HFF-Myc (cell line): ENCODE data around the gene IMMP2L.

ENCODE experiments used
- DNase-seq: peaks from one replicate; pipeline ENCODE4 v3.0.0-alpha.2; 2011; ENCODE audit warnings: low read depth; ENCODE audit errors: extremely low read depth
- H3K4me3 ChIP-seq: replicated peaks from 2 replicates; pipeline ENCODE4 v1.5.1; 2011; ENCODE audit warnings: low read depth, mild to moderate bottlenecking, control low read depth, low read length
- TF ChIP-seq, protein P1 (sequence below): IDR thresholded peaks from 2 replicates; pipeline ENCODE4 v1.5.1; 2012; ENCODE audit warnings: mild to moderate bottlenecking, low read depth, low read length, control low read depth; ENCODE audit errors: missing control alignments

Gene IMMP2L

DNA sequence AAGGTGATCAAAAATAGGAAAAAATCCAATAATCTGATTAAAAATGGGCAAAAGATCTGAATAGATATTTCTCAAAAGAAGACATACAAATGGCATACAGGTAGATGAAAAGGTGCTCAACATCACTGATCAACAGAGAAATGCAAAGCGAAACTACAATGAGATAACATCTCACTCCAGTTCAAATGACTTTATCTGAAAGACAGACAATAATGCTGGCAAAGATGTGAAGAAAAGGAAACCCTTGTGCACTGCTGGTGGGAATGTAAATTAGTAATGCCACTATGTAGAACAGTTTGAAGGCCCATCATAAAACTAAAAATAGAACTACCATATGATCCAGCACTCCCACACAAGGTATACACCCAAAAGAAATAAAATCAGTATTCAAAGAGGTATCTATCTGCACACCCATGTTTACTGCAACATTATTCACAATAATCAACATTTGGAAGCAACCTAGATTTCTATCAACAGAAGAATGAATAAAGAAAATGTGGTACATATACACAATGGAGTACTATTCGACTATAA is 386.3 kb downstream of the IMMP2L start:
- TF ChIP-seq, protein P1, sequence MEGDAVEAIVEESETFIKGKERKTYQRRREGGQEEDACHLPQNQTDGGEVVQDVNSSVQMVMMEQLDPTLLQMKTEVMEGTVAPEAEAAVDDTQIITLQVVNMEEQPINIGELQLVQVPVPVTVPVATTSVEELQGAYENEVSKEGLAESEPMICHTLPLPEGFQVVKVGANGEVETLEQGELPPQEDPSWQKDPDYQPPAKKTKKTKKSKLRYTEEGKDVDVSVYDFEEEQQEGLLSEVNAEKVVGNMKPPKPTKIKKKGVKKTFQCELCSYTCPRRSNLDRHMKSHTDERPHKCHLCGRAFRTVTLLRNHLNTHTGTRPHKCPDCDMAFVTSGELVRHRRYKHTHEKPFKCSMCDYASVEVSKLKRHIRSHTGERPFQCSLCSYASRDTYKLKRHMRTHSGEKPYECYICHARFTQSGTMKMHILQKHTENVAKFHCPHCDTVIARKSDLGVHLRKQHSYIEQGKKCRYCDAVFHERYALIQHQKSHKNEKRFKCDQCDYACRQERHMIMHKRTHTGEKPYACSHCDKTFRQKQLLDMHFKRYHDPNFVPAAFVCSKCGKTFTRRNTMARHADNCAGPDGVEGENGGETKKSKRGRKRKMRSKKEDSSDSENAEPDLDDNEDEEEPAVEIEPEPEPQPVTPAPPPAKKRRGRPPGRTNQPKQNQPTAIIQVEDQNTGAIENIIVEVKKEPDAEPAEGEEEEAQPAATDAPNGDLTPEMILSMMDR, result no peak
- H3K4me3 ChIP-seq, result no peak overlapping the region
- DNase-seq, result no peak

DNA sequence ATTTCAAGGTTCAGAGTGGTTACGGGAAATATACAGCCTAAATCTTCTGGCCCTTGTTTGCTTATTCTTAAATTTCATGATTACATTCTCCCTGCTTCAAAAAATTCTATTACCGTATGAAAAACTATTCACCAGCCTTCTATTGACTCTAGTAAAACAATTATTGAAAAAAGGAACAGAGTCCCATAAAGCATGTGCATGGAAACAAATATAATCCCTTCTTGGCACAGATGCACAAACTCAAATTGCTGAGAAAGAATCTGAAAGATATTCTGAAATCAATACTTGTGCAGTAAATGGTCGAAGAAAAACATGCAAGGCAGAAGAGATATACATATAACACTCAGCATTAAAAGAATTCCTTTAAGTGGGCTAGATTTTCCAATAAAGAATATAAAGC is 387.8 kb downstream of the IMMP2L start:
- H3K4me3 ChIP-seq, result no peak overlapping the region
- TF ChIP-seq, protein P1, result no peak
- no peak for DNase-seq

DNA sequence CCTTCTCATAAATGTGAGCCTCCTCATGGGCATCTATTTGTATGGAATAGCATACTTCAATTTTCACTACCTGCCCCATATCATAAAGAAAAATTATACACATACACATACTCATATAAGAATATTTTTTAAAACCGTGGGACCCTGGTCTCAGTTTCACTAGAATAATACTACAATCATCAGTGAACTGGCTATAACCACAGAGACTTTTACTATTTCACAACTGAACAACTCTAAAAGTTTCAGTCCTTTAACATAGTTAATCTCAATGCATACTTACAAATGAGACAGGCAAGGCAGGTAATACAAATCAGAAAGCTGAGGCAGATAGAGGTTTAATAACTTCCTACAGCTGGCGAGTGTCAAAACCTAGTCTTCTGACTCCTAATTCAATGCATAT is 388.3 kb downstream of the IMMP2L start:
- TF ChIP-seq, protein P1, result no peak
- no peak overlapping the region for H3K4me3 ChIP-seq
- no peak for DNase-seq

DNA sequence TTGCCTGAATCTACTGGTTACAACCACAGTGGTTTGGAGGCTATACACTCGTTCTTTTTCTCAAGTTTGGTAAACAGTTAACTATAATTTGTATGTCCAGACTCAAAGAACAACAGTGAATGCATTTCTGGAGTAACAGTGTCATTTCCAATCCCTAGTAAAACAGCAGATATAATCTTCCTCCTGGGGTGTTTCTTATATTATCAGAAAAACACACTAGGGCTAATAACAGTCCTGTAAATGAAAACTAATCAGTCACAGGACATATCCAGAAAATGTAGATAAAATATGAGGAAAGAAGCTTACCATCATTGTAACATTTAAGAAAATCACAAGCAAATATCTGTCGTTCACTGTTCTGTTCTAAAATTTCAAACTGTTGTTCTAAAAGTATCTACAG is 388.8 kb downstream of the IMMP2L start:
- no peak overlapping the region for H3K4me3 ChIP-seq
- DNase-seq, result no peak
- TF ChIP-seq, protein P1, result no peak

DNA sequence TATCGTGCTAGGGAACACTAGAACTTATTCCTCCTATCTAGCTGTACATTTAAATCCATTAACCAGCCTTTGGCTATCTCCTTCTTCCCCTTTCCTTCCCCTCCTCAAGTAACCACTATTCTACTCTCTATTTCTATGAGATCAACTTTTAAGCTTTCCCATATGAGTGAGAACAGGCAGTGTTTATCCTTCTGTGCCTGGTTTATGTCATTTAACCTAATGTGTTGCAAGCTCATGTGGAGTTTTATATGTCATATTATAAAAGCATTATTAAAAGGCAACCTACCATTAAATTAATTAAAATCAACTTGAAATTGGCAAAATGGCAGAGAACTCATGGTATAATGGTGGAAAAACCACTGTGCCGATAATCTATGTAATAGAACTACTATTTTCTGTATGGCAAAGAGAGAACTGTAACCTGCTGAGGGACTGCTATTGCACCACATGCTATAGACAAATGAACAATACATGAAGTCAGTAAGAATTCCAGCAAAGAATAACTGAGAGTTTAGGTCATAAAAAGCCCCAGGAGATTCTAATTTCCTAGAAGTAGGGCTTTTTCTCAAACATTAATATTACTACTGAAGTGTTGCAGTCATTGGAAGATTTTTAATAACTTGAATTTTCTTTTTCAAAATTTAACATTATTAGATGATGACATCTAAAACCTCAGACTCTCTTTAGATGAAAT is 389.6 kb downstream of the IMMP2L start:
- no peak overlapping the region for H3K4me3 ChIP-seq
- TF ChIP-seq, protein P1, result no peak
- no peak for DNase-seq

DNA sequence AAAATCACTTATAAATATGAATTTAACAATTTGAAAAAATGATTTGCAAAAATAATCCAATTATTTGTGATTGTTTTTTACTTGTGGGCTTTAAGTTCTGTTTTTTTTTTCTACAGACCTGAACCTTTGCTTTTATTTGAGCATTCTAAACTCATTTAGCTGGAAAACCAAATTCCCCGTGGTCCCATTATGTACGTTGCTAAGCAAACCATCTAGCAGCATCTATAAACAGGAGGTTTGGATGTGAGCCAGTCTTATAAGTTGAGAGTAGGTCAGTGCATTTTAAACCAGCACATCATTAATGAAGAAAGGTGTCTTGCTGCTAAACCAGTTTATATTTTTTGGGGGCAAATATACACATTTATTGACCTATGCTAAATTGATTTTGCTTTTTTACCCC is 394.1 kb downstream of the IMMP2L start:
- TF ChIP-seq, protein P1, result no peak
- H3K4me3 ChIP-seq, result no peak overlapping the region
- DNase-seq, result peak; percentile 9
